ENCODE results near the gene KCNIP4. TPM values are rescaled to one million over a fixed set of nuclear protein-coding genes. Genes with fewer than 3 reads are reported as not detected.
A peak's percentile ranks its signal among the peaks of the same experiment; 100 is the strongest.

Gene KCNIP4
- total RNA-seq, 1 donor from 2014 or later: 30.4 TPM

GRCh38 chr4:21879187-21879586 lies 69.4 kb downstream of the KCNIP4 start:
- peaks cover 10% of the 10 kb centered on the region for H3K4me1 Mint-ChIP-seq (ENCODE audit: low read depth, unreplicated experiment)
- no peaks in the 10 kb centered on the region for H3K36me3 Mint-ChIP-seq (ENCODE audit: unreplicated experiment)
- no peak overlapping the region for H3K4me3 Mint-ChIP-seq (ENCODE audit: unreplicated experiment)
- peaks cover 2% of the 10 kb centered on the region for H3K9me3 Mint-ChIP-seq (ENCODE audit: unreplicated experiment)
- no peak overlapping the region for H3K27ac Mint-ChIP-seq (ENCODE audit: unreplicated experiment)
- DNase-seq: peak; percentile 27
- H3K27me3 Mint-ChIP-seq (ENCODE audit: unreplicated experiment): no peaks in the 10 kb centered on the region
- TF ChIP-seq, protein P1, sequence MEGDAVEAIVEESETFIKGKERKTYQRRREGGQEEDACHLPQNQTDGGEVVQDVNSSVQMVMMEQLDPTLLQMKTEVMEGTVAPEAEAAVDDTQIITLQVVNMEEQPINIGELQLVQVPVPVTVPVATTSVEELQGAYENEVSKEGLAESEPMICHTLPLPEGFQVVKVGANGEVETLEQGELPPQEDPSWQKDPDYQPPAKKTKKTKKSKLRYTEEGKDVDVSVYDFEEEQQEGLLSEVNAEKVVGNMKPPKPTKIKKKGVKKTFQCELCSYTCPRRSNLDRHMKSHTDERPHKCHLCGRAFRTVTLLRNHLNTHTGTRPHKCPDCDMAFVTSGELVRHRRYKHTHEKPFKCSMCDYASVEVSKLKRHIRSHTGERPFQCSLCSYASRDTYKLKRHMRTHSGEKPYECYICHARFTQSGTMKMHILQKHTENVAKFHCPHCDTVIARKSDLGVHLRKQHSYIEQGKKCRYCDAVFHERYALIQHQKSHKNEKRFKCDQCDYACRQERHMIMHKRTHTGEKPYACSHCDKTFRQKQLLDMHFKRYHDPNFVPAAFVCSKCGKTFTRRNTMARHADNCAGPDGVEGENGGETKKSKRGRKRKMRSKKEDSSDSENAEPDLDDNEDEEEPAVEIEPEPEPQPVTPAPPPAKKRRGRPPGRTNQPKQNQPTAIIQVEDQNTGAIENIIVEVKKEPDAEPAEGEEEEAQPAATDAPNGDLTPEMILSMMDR (IDR thresholded peaks at IDR 0.05; ENCODE audit: partially characterized antibody, unreplicated experiment): no peak

GRCh38 chr4:21876711-21877110 lies 71.9 kb downstream of the KCNIP4 start:
- Mint-ChIP-seq H3K36me3 (ENCODE audit: unreplicated experiment) (no peaks in the 10 kb centered on the region), H3K4me1 (ENCODE audit: low read depth, unreplicated experiment) (peaks cover 25% of the 10 kb centered on the region), H3K27ac (ENCODE audit: unreplicated experiment) (peak overlapping the region; percentile 24), H3K9me3 (ENCODE audit: unreplicated experiment) (peaks cover 2% of the 10 kb centered on the region), H3K27me3 (ENCODE audit: unreplicated experiment) (no peaks in the 10 kb centered on the region), H3K4me3 (ENCODE audit: unreplicated experiment) (no peak overlapping the region)
- TF ChIP-seq, protein P1 (IDR thresholded peaks at IDR 0.05; ENCODE audit: partially characterized antibody, unreplicated experiment): no peak
- no peak for DNase-seq

DNA sequence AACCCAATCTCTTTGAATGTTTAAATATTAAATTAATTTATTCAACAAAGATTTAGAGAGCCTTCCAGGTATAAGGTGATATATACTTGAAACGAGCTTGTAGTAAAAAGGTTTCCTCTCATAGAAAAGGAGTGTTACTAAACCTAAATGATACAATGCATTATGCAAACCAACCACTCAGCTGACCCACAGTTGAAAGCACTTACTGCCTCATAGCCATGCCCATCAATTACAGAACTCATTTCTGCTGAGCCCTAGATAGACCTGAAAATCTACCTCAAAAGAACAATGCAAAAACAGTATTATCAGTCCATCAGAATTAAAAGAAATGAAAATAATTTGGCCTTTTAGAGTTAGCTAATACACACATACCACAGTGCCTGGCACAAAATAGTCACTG lies 75.4 kb downstream of the KCNIP4 start:
- Mint-ChIP-seq H3K27ac (ENCODE audit: unreplicated experiment) (peak overlapping the region; percentile 72), H3K4me1 (ENCODE audit: low read depth, unreplicated experiment) (peaks cover 26% of the 10 kb centered on the region), H3K27me3 (ENCODE audit: unreplicated experiment) (no peaks in the 10 kb centered on the region), H3K9me3 (ENCODE audit: unreplicated experiment) (peaks cover 2% of the 10 kb centered on the region), H3K36me3 (ENCODE audit: unreplicated experiment) (no peaks in the 10 kb centered on the region), H3K4me3 (ENCODE audit: unreplicated experiment) (no peak overlapping the region)
- TF ChIP-seq, protein P1 (IDR thresholded peaks at IDR 0.05; ENCODE audit: partially characterized antibody, unreplicated experiment): no peak
- no peak for DNase-seq

DNA sequence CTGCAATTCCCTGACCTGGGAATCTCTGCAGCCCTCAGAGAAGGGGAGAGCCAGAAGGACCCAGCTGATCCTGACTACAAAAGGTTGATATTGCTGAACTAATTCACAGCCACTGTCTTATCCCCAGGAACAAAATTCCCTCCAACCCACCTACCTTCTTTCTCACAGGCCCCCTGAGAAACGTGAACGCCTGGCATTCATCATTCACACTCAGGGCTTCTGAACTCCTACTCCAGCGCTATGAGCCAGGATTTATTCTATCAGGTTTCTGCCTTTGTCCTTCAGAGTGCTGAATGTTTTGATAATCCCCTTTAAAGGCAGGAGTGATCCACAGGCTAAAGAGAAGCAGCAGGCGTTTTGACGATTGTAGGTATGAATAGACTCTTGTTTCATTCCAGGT lies 76.5 kb downstream of the KCNIP4 start:
- peaks cover 2% of the 10 kb centered on the region for H3K9me3 Mint-ChIP-seq (ENCODE audit: unreplicated experiment)
- H3K27ac Mint-ChIP-seq (ENCODE audit: unreplicated experiment): peak overlapping the region; percentile 83
- H3K36me3 Mint-ChIP-seq (ENCODE audit: unreplicated experiment): no peaks in the 10 kb centered on the region
- TF ChIP-seq, protein P1 (IDR thresholded peaks at IDR 0.05; ENCODE audit: partially characterized antibody, unreplicated experiment): no peak
- DNase-seq: no peak
- H3K27me3 Mint-ChIP-seq (ENCODE audit: unreplicated experiment): no peaks in the 10 kb centered on the region
- peaks cover 23% of the 10 kb centered on the region for H3K4me1 Mint-ChIP-seq (ENCODE audit: low read depth, unreplicated experiment)
- H3K4me3 Mint-ChIP-seq (ENCODE audit: unreplicated experiment): peak overlapping the region; percentile 4

GRCh38 chr4:21869978-21870745 lies 78.4 kb downstream of the KCNIP4 start:
- no peak overlapping the region for H3K27ac Mint-ChIP-seq (ENCODE audit: unreplicated experiment)
- H3K9me3 Mint-ChIP-seq (ENCODE audit: unreplicated experiment): peaks cover 2% of the 10 kb centered on the region
- DNase-seq: no peak
- no peaks in the 10 kb centered on the region for H3K36me3 Mint-ChIP-seq (ENCODE audit: unreplicated experiment)
- no peak overlapping the region for H3K4me3 Mint-ChIP-seq (ENCODE audit: unreplicated experiment)
- peaks cover 21% of the 10 kb centered on the region for H3K4me1 Mint-ChIP-seq (ENCODE audit: low read depth, unreplicated experiment)
- TF ChIP-seq, protein P1 (IDR thresholded peaks at IDR 0.05; ENCODE audit: partially characterized antibody, unreplicated experiment): no peak
- no peaks in the 10 kb centered on the region for H3K27me3 Mint-ChIP-seq (ENCODE audit: unreplicated experiment)

All from glutamatergic neuron (in vitro differentiated cells).